Measurements from ENCODE around the gene PDE6H. TPM values are rescaled to one million over a fixed set of nuclear protein-coding genes. Genes with fewer than 3 reads are reported as not detected.
A peak's percentile ranks its signal among the peaks of the same experiment; 100 is the strongest.

The PDE6H gene
- total and polyA plus RNA-seq, 2 experiments from 2014 or later = not detected

GRCh38 chr12:15001733-15002382 is 29.0 kb downstream of the PDE6H start:
- Histone ChIP-seq H3K4me1 (ENCODE audit: low read depth) (peaks cover 25% of the 10 kb centered on the region), H3K27me3 (no peaks in the 10 kb centered on the region), H3K36me3 (no peaks in the 10 kb centered on the region), H3K27ac (peak overlapping the region; percentile 20), H3K4me3 (no peak overlapping the region), H3K9me3 (ENCODE audit: low read depth) (no peaks in the 10 kb centered on the region)
- peak; percentile 50 to 77 for DNase-seq (ENCODE audit: low read depth in 1 of 2, low spot score in 1 of 2)
- TF ChIP-seq, protein P1, sequence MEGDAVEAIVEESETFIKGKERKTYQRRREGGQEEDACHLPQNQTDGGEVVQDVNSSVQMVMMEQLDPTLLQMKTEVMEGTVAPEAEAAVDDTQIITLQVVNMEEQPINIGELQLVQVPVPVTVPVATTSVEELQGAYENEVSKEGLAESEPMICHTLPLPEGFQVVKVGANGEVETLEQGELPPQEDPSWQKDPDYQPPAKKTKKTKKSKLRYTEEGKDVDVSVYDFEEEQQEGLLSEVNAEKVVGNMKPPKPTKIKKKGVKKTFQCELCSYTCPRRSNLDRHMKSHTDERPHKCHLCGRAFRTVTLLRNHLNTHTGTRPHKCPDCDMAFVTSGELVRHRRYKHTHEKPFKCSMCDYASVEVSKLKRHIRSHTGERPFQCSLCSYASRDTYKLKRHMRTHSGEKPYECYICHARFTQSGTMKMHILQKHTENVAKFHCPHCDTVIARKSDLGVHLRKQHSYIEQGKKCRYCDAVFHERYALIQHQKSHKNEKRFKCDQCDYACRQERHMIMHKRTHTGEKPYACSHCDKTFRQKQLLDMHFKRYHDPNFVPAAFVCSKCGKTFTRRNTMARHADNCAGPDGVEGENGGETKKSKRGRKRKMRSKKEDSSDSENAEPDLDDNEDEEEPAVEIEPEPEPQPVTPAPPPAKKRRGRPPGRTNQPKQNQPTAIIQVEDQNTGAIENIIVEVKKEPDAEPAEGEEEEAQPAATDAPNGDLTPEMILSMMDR (IDR thresholded peaks at IDR 0.05; ENCODE audit: low read depth, low read length) = no peak

DNA sequence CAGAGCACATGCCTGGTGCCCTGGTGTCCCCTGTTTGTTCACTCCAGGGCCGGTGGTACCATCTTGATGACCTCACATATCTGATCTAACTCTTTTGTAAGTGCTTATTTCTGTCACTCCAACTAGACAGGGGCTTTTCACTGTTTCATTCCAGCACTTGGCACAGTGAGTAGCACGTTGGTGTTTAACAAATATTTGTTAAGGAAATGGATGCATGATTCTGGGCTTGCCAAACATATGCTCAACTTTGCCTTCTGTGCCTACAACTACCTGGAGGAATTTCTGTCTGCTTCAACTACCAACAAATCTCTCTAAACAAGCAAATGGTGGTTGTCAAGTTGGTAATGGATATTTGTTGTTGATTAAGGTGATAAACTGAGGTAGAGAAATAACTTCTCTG is 31.6 kb downstream of the PDE6H start:
- no peaks in the 10 kb centered on the region for H3K27me3 ChIP-seq

GRCh38 chr12:15005064-15005463 is 32.2 kb downstream of the PDE6H start:
- no peak for DNase-seq (ENCODE audit: low read depth in 1 of 2, low spot score in 1 of 2)
- no peaks in the 10 kb centered on the region for H3K36me3 ChIP-seq
- TF ChIP-seq, protein P1 (IDR thresholded peaks at IDR 0.05; ENCODE audit: low read depth, low read length) = no peak
- peaks cover 25% of the 10 kb centered on the region for H3K4me1 ChIP-seq (ENCODE audit: low read depth)
- H3K27me3 ChIP-seq = no peaks in the 10 kb centered on the region
- H3K9me3 ChIP-seq (ENCODE audit: low read depth) = no peaks in the 10 kb centered on the region
- H3K4me3 ChIP-seq = no peak overlapping the region
- H3K27ac ChIP-seq = no peak overlapping the region

More for the DNA sequence above, 31.6 kb downstream of the PDE6H start:
- Histone ChIP-seq H3K4me1 (ENCODE audit: low read depth) (peaks cover 25% of the 10 kb centered on the region), H3K27ac (no peak overlapping the region), H3K36me3 (no peaks in the 10 kb centered on the region), H3K9me3 (ENCODE audit: low read depth) (no peaks in the 10 kb centered on the region), H3K4me3 (no peak overlapping the region)
- peak in 1 of 2 donors; percentile 2 for DNase-seq (ENCODE audit: low read depth in 1 of 2, low spot score in 1 of 2)
- TF ChIP-seq, protein P1 (IDR thresholded peaks at IDR 0.05; ENCODE audit: low read depth, low read length) = no peak

GRCh38 chr12:15007551-15007950 is 34.7 kb downstream of the PDE6H start:
- Histone ChIP-seq H3K36me3 (no peaks in the 10 kb centered on the region), H3K4me3 (no peak overlapping the region), H3K27me3 (no peaks in the 10 kb centered on the region), H3K27ac (no peak overlapping the region), H3K4me1 (ENCODE audit: low read depth) (peaks cover 12% of the 10 kb centered on the region), H3K9me3 (ENCODE audit: low read depth) (no peaks in the 10 kb centered on the region)
- TF ChIP-seq, protein P1 (IDR thresholded peaks at IDR 0.05; ENCODE audit: low read depth, low read length) = no peak
- DNase-seq (ENCODE audit: low read depth in 1 of 2, low spot score in 1 of 2) = no peak

DNA sequence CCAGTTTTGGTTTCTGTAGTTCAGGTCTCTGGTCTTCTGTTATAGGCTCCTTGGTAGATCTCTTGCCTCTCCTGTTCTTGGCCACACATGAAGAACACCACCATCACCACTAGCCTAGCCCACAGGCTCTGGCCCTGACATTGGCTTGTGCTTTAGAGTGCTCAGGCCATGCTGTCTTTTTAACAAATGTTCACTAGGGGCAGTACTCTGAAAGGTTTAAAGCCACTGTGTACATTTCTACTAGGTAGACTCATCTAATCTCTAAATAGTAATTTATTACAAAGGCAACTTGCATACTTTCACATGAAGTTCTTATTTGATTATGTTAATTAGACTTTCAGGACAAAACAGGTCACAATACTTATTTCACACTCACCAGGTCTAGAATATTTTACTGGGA is 38.3 kb downstream of the PDE6H start:
- H3K27me3 ChIP-seq = no peaks in the 10 kb centered on the region
- TF ChIP-seq, protein P1 (IDR thresholded peaks at IDR 0.05; ENCODE audit: low read depth, low read length) = no peak
- no peaks in the 10 kb centered on the region for H3K4me1 ChIP-seq (ENCODE audit: low read depth)
- H3K9me3 ChIP-seq (ENCODE audit: low read depth) = no peaks in the 10 kb centered on the region
- H3K36me3 ChIP-seq = no peaks in the 10 kb centered on the region
- no peak overlapping the region for H3K27ac ChIP-seq
- no peak for DNase-seq (ENCODE audit: low read depth in 1 of 2, low spot score in 1 of 2)
- no peak overlapping the region for H3K4me3 ChIP-seq

All from cardiac muscle cell (in vitro differentiated cells and primary cell).